GM12878 (cell line): Measurements from ENCODE around the gene NAALADL2. TPM values are rescaled to one million over a fixed set of nuclear protein-coding genes. Genes with fewer than 3 reads are reported as not detected.

Experiments
- ATAC-seq: fragments of 200-7000 bp; cut with Tn5 transposase; 3 replicates; pipeline ENCODE4 v1.9.1; 2020; ENCODE audit warnings: mild to moderate bottlenecking, moderate library complexity
- BruUV-seq: library from RNA; stranded (reverse); fragments of 400-500 nt; replicated peaks from 2 replicates; lab custom pipeline; 2021; lab: Mats Ljungman, UMichigan
- CTCF ChIA-PET: fragments of 300-600 bp; sonication (Branson Sonifier 250); formaldehyde crosslinking; extraction: SDS; loops from one replicate; lab custom pipeline; 2021; ENCODE audit warnings: inconsistent platforms; lab: Yijun Ruan, JAX
- POLR2A ChIA-PET: fragments of 350-600 bp; formaldehyde crosslinking; extraction: SDS; loops from one replicate; lab custom pipeline; 2021; ENCODE audit warnings: inconsistent platforms; lab: Charles Lee
- RAD21 ChIA-PET: fragments of 300-600 bp; sonication (Branson Sonifier 250); formaldehyde crosslinking; loops from one replicate; lab custom pipeline; 2023; ENCODE audit warnings: antibody characterized with exemption; ENCODE audit not compliant: unreplicated experiment; lab: Charles Lee
- SMC1A ChIA-PET: fragments of 300-600 bp; sonication (Branson Sonifier 250); formaldehyde crosslinking; loops from one replicate; lab custom pipeline; 2023; ENCODE audit not compliant: unreplicated experiment, uncharacterized antibody; lab: Charles Lee
- DNase-seq: peaks from one replicate; pipeline ENCODE4 v3.0.0-alpha.2; 2011; ENCODE audit warnings: low read depth, low spot score
- FAIRE-seq: peaks from 3 replicates; lab custom pipeline; 2011; peaks lifted over from hg19 to GRCh38; lab: Jason Lieb, UNC
- H2AFZ ChIP-seq: 2 replicates; pipeline ENCODE4 v1.6.0; 2011; ENCODE audit warnings: low read depth, low read length, control low read depth; ENCODE audit not compliant: control insufficient read depth
- H3K27ac ChIP-seq: 2 replicates; pipeline ENCODE4 v1.5.1; 2011; ENCODE audit warnings: control low read depth; ENCODE audit not compliant: control insufficient read depth, insufficient read depth
- H3K27me3 ChIP-seq, 2 experiments: replicated peaks in 1 of 2; 2 replicates each; pipeline versions ENCODE4 v1.6.0 to v1.6.1; 2011; ENCODE audit warnings: low read length in 1 of 2; ENCODE audit not compliant: control insufficient read depth in 2 of 2, insufficient read depth in 2 of 2
- H3K36me3 ChIP-seq, 2 experiments: 2 replicates each; pipeline ENCODE4 v1.5.1; 2011; ENCODE audit warnings: low read length in 1 of 2; ENCODE audit not compliant: control insufficient read depth in 2 of 2, insufficient read depth in 2 of 2
- H3K4me1 ChIP-seq: 2 replicates; pipeline ENCODE4 v1.6.1; 2011; ENCODE audit warnings: mild to moderate bottlenecking, low read length, moderate library complexity, mixed read lengths; ENCODE audit not compliant: control insufficient read depth, insufficient read depth
- H3K4me2 ChIP-seq: 2 replicates; pipeline ENCODE4 v1.6.0; 2011; ENCODE audit warnings: control low read depth; ENCODE audit not compliant: control insufficient read depth, insufficient read depth
- H3K4me3 ChIP-seq: fragments of 200-600 bp; sonication (generic); 2 replicates; pipeline ENCODE4 v1.5.1; 2016
- H3K79me2 ChIP-seq: 2 replicates; pipeline ENCODE4 v1.6.0; 2011; ENCODE audit warnings: low read length; ENCODE audit not compliant: control insufficient read depth, insufficient read depth
- H3K9ac ChIP-seq: 2 replicates; pipeline ENCODE4 v1.8.0; 2011; ENCODE audit warnings: low read length, control low read depth, mixed read lengths; ENCODE audit not compliant: control insufficient read depth, insufficient read depth
- H3K9me3 ChIP-seq: replicated peaks from 3 replicates; pipeline ENCODE4 v1.5.1; 2011; ENCODE audit warnings: mild to moderate bottlenecking, low read length; ENCODE audit not compliant: control insufficient read depth, insufficient read depth
- H4K20me1 ChIP-seq: 2 replicates; pipeline ENCODE4 v1.6.0; 2011; ENCODE audit not compliant: control insufficient read depth, insufficient read depth
- BCL3 ChIP-seq: IDR thresholded peaks from 2 replicates; pipeline ENCODE4 v1.6.1; 2011; ENCODE audit warnings: borderline replicate concordance, low read depth, mild to moderate bottlenecking, moderate library complexity, low read length; ENCODE audit not compliant: insufficient read depth, poor library complexity, severe bottlenecking
- HCFC1 ChIP-seq: fragments of 150-350 bp; IDR thresholded peaks from 2 replicates; pipeline ENCODE4 v1.6.1; 2014; ENCODE audit warnings: low read length
- MLLT1 ChIP-seq: fragments of 450-650 bp; IDR thresholded peaks from 2 replicates; pipeline ENCODE4 v1.6.1; 2016; ENCODE audit warnings: mild to moderate bottlenecking
- MXI1 ChIP-seq: fragments of 150-350 bp; IDR thresholded peaks from 2 replicates; pipeline ENCODE4 v1.6.1; 2011; ENCODE audit warnings: low read depth, mild to moderate bottlenecking, inconsistent platforms, low read length, improper control_type of control experiment
- NR2C1 ChIP-seq: fragments of 450-650 bp; IDR thresholded peaks from 2 replicates; pipeline ENCODE4 v1.6.1; 2017; ENCODE audit warnings: antibody characterized with exemption, mild to moderate bottlenecking, moderate library complexity
- WGBS: methylation state at CpG from one replicate; pipeline ENCODE4 v1.1.6; 2016; ENCODE audit warnings: low lambda C conversion rate; ENCODE audit not compliant: insufficient replicate concordance, insufficient coverage; ENCODE audit errors: missing lambda C conversion rate; 5-methylcytosine and 5-hydroxymethylcytosine counted together
- in situ Hi-C: fragments of 300-500 bp; cut with MboI; formaldehyde crosslinking; loops from 9 replicates; pipeline ENCODE4 v1.14.3; 2018; ENCODE audit warnings: mixed read lengths
- intact Hi-C: fragments of 100-400 bp; cut with micrococcal nuclease; formaldehyde crosslinking; loops from one replicate; pipeline ENCODE4 v1.14.2; 2022; ENCODE audit not compliant: unreplicated experiment
- polyA plus RNA-seq, 11 experiments: library from polyadenylated mRNA; depleted of rRNA in 4 of 11; unstranded in 6 of 11; stranded (reverse) in 5 of 11; fragments of >200 nt; fragmentation: Nextera tagmentation in 4 of 11; fragmentation: Illumina TruSeq in 1 of 11; extraction: Ambion mirVana in 4 of 11; extraction: Trizol in 1 of 11; gene quantifications; 1 replicate in 1 of 11; 2 replicates in 10 of 11; pipeline versions ENCODE4 v1.2.1 to v1.2.3, GENCODE V29; 2011 to 2016; ENCODE audit warnings: inconsistent platforms in 2 of 11, missing spikeins in 2 of 11, low read depth in 1 of 11
- total RNA-seq, 4 experiments: library from RNA; depleted of rRNA in 3 of 4; stranded (reverse); fragments of >200 nt in 3 of 4; fragmentation: Illumina TruSeq in 1 of 4; extraction: Trizol in 1 of 4; gene quantifications; 2 replicates each; pipeline versions ENCODE4 v1.2.1 to v1.2.3, GENCODE V29; 2013 to 2021

The NAALADL2 gene
- total and polyA plus RNA-seq, 10 of the 15 experiments (the other 5 are each of a cell fraction or from before 2014, with no cell fraction given), result 0.06 to 10.8 (median 0.46) TPM

- DNase-seq (no peak), FAIRE-seq (no peak), ATAC-seq (no peak)
- H2AFZ ChIP-seq, result no peak overlapping the region
- no peaks in the 10 kb centered on the region for H3K9me3 ChIP-seq
- H4K20me1 ChIP-seq, result no peaks in the 10 kb centered on the region
- H3K27ac ChIP-seq, result peak overlapping the region; percentile 22; the same call in 1 of the 2 replicates
- in situ Hi-C loops (no loop called here), intact Hi-C loops (no loop called here)
- CTCF ChIA-PET, result interaction anchor here (0.5 kb wide), 1 partner anchor 1264 kb away, joined by 3 read pairs; no protein-coding TSS in a partner anchor
- peaks cover 0 to 2% of the 10 kb centered on the region in 2 experiments; a peak in 2 of 4 replicates for H3K36me3 ChIP-seq
- WGBS, result 56% methylated on average over 1 of the region's 1 CpG
- POLR2A ChIA-PET, result no interaction called here
- no TSS peak for BruUV-seq
- RAD21 ChIA-PET, result no interaction called here
- TF ChIP-seq BCL3 (no peak), MXI1 (no peak), MLLT1 (peak; percentile 45; the same call in 1 of the 2 replicates), HCFC1 (no peak), NR2C1 (no peak)
- H3K4me2 ChIP-seq, result no peak overlapping the region
- peak overlapping the region; percentile 50 for H3K9ac ChIP-seq
- H3K4me1 ChIP-seq, result no peaks in the 10 kb centered on the region
- peak overlapping the region; percentile 65 for H3K4me3 ChIP-seq
- H3K79me2 ChIP-seq, result peaks cover 51% of the 10 kb centered on the region
- H3K27me3 ChIP-seq, result no peaks in the 10 kb centered on the region
- SMC1A ChIA-PET, result no interaction called here
These were observed 413.3 kb downstream of the NAALADL2 start for GRCh38 chr3:175272392-175272791.
